Uterus (tissue), 2 donors: Measurements from ENCODE around the gene GNGT1.

ENCODE experiments used
- POLR2A ChIP-seq, 2 donors: fragments of 450-650 bp; IDR thresholded peaks; one replicate each; pipeline ENCODE4 v1.6.1; 2016; ENCODE audit warnings: antibody characterized with exemption in 2 of 2, mild to moderate bottlenecking in 1 of 2, moderate library complexity in 1 of 2
- TF ChIP-seq, protein P1 (sequence below), 4 experiments: fragments of 200-600 bp in 2 of 4; fragments of 450-650 bp in 2 of 4; sonication (generic) in 2 of 4; IDR thresholded peaks; one replicate each; pipeline ENCODE4 v1.5.1; 2016 to 2019; ENCODE audit warnings: antibody characterized with exemption in 4 of 4, mild to moderate bottlenecking in 2 of 4, moderate library complexity in 1 of 4

GRCh38 chr7:93926800-93927199 lies 20.4 kb downstream of the GNGT1 start:
- no peak for TF ChIP-seq POLR2A (IDR thresholded peaks at IDR 0.05)
- TF ChIP-seq, protein P1, sequence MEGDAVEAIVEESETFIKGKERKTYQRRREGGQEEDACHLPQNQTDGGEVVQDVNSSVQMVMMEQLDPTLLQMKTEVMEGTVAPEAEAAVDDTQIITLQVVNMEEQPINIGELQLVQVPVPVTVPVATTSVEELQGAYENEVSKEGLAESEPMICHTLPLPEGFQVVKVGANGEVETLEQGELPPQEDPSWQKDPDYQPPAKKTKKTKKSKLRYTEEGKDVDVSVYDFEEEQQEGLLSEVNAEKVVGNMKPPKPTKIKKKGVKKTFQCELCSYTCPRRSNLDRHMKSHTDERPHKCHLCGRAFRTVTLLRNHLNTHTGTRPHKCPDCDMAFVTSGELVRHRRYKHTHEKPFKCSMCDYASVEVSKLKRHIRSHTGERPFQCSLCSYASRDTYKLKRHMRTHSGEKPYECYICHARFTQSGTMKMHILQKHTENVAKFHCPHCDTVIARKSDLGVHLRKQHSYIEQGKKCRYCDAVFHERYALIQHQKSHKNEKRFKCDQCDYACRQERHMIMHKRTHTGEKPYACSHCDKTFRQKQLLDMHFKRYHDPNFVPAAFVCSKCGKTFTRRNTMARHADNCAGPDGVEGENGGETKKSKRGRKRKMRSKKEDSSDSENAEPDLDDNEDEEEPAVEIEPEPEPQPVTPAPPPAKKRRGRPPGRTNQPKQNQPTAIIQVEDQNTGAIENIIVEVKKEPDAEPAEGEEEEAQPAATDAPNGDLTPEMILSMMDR (IDR thresholded peaks at IDR 0.05): no peak
